HCT116 (cell line): Measurements from ENCODE around the gene ASB9. TPM values are rescaled to one million over a fixed set of nuclear protein-coding genes. Genes with fewer than 3 reads are reported as not detected.
"Not testable (repeated sequence)": the region's sequence is repeated elsewhere in the genome, so short reads cannot be mapped to it uniquely, and the experiment has no call there.

ENCODE experiments used
- ATAC-seq: fragments of 200-7000 bp; cut with Tn5 transposase; 2 replicates; pipeline ENCODE4 v1.9.1; 2020; ENCODE audit warnings: mild to moderate bottlenecking, moderate library complexity
- BruUV-seq: library from RNA; stranded (reverse); fragments of 400-500 nt; replicated peaks from 2 replicates; lab custom pipeline; 2021; lab: Mats Ljungman, UMichigan
- CTCF ChIA-PET: fragments of 300-600 bp; sonication (Branson Sonifier 250); formaldehyde crosslinking; loops from one replicate; lab custom pipeline; 2021; ENCODE audit warnings: antibody characterized with exemption; lab: Charles Lee
- POLR2A ChIA-PET: fragments of 300-600, 350-600 bp; sonication (Branson Sonifier 250); formaldehyde crosslinking; loops from one replicate; lab custom pipeline; 2021; ENCODE audit warnings: antibody characterized with exemption; lab: Charles Lee
- RAD21 ChIA-PET, 2 experiments: fragments of 300-600 bp; sonication (Branson Sonifier 250); formaldehyde crosslinking; loops; one replicate each; lab custom pipeline; 2023; ENCODE audit warnings: low total read pairs in 2 of 2; ENCODE audit not compliant: uncharacterized antibody in 2 of 2, unreplicated experiment in 2 of 2, low non-redundant PET in 1 of 2; lab: Charles Lee
- DNase-seq: peaks from one replicate; pipeline ENCODE4 v3.0.0-alpha.2; 2010; ENCODE audit warnings: low read depth, low spot score
- H2AFZ ChIP-seq: fragments of 200-600 bp; shearing (Covaris generic), sonication (generic); 2 replicates; pipeline ENCODE4 v1.6.1; 2017; ENCODE audit warnings: low read depth, mixed run types, mixed read lengths, antibody characterized with exemption, low read length; ENCODE audit not compliant: poor library complexity, severe bottlenecking
- H3K27ac ChIP-seq: 2 replicates; pipeline ENCODE4 v1.5.1; 2012; ENCODE audit warnings: low read depth, low read length
- H3K27me3 ChIP-seq: fragments of 200-600 bp; sonication (generic); 2 replicates; pipeline ENCODE4 v1.6.1; 2016; ENCODE audit warnings: mixed run types, low read length, mixed read lengths; ENCODE audit not compliant: insufficient read depth
- H3K36me3 ChIP-seq, 2 experiments: fragments of 200-500 bp in 1 of 2; fragments of 200-600 bp in 1 of 2; sonication (Bioruptor generic) in 1 of 2; sonication (generic) in 1 of 2; 2 replicates each; pipeline versions ENCODE4 v1.5.1 to v1.6.1; 2014 to 2016; ENCODE audit warnings: low read length in 2 of 2, inconsistent platforms in 1 of 2, mixed read lengths in 1 of 2, mixed run types in 1 of 2; ENCODE audit not compliant: insufficient read depth in 2 of 2, control insufficient read depth in 1 of 2
- H3K4me1 ChIP-seq, 2 experiments: fragments of 200-600 bp in 1 of 2; sonication (generic) in 1 of 2; 2 replicates each; pipeline versions ENCODE4 v1.5.1 to v1.6.1; 2012 to 2017; ENCODE audit warnings: low read length in 2 of 2, inconsistent platforms in 1 of 2, mild to moderate bottlenecking in 1 of 2, mixed read lengths in 1 of 2, mixed run types in 1 of 2, moderate library complexity in 1 of 2; ENCODE audit not compliant: insufficient read depth in 2 of 2, control insufficient read depth in 1 of 2
- H3K4me2 ChIP-seq: fragments of 200-600 bp; sonication (generic); 2 replicates; pipeline ENCODE4 v1.6.1; 2017; ENCODE audit warnings: mixed run types, low read length, mixed read lengths
- H3K4me3 ChIP-seq, 2 experiments: fragments of 200-600 bp in 1 of 2; sonication (generic) in 1 of 2; replicated peaks in 1 of 2; 2 replicates each; pipeline ENCODE4 v1.5.1; 2011 to 2016; ENCODE audit warnings: low read length in 2 of 2, control low read depth in 1 of 2, low read depth in 1 of 2, mild to moderate bottlenecking in 1 of 2, mixed read lengths in 1 of 2, mixed run types in 1 of 2
- H3K79me2 ChIP-seq: fragments of 200-600 bp; sonication (generic); 2 replicates; pipeline ENCODE4 v1.6.1; 2017; ENCODE audit warnings: mild to moderate bottlenecking, mixed run types, low read length, moderate library complexity, mixed read lengths; ENCODE audit not compliant: insufficient read depth
- H3K9ac ChIP-seq: fragments of 200-600 bp; sonication (generic); 2 replicates; pipeline ENCODE4 v1.6.1; 2016; ENCODE audit warnings: low read length, mixed read lengths
- H3K9me2 ChIP-seq: fragments of 200-600 bp; sonication (generic), shearing (Covaris generic); 2 replicates; pipeline ENCODE4 v1.6.1; 2017; ENCODE audit warnings: mixed run types, mild to moderate bottlenecking, moderate library complexity; ENCODE audit not compliant: insufficient read depth
- H3K9me3 ChIP-seq, 2 experiments: fragments of 200-500 bp in 1 of 2; fragments of 200-600 bp in 1 of 2; sonication (Bioruptor generic) in 1 of 2; sonication (generic) in 1 of 2; 2 replicates each; pipeline ENCODE4 v1.6.1; 2014 to 2017; ENCODE audit warnings: low read length in 2 of 2, mixed read lengths in 2 of 2, inconsistent platforms in 1 of 2, low read depth in 1 of 2, mild to moderate bottlenecking in 1 of 2, mixed run types in 1 of 2, moderate library complexity in 1 of 2; ENCODE audit not compliant: control insufficient read depth in 1 of 2, insufficient read depth in 1 of 2
- H4K20me1 ChIP-seq: fragments of 200-600 bp; sonication (generic), shearing (Covaris generic); 2 replicates; pipeline ENCODE4 v1.6.1; 2017; ENCODE audit warnings: mixed run types, mild to moderate bottlenecking, moderate library complexity; ENCODE audit not compliant: insufficient read depth
- CTCF ChIP-seq, 3 experiments: fragments of 200-600 bp in 1 of 3; sonication (generic) in 1 of 3; IDR thresholded peaks in 2 of 3; conservative IDR thresholded peaks in 1 of 3; 2 replicates each; pipeline ENCODE4 v1.5.1; 2012 to 2017; ENCODE audit warnings: low read depth in 2 of 3, low read length in 2 of 3, antibody characterized with exemption in 1 of 3, borderline replicate concordance in 1 of 3, control low read depth in 1 of 3, mild to moderate bottlenecking in 1 of 3, mixed read lengths in 1 of 3, mixed run types in 1 of 3, moderate library complexity in 1 of 3; ENCODE audit not compliant: insufficient read depth in 1 of 3
- ELF1 ChIP-seq: IDR thresholded peaks from 2 replicates; pipeline ENCODE4 v1.6.1; 2012; ENCODE audit warnings: low read depth, borderline replicate concordance
- EZH2 ChIP-seq: fragments of 200-600 bp; sonication (generic); IDR thresholded peaks from 2 replicates; pipeline ENCODE4 v1.6.1; 2017; ENCODE audit warnings: antibody characterized with exemption, mixed run types
- POLR2A ChIP-seq: IDR thresholded peaks from 2 replicates; pipeline ENCODE4 v1.7.0; 2011; ENCODE audit warnings: borderline replicate concordance; ENCODE audit not compliant: insufficient read depth, insufficient read length; ENCODE audit errors: extremely low read depth
- RAD21 ChIP-seq: IDR thresholded peaks from 2 replicates; pipeline ENCODE4 v1.6.1; 2012; ENCODE audit warnings: low read depth, mild to moderate bottlenecking
- REST ChIP-seq: IDR thresholded peaks from 2 replicates; pipeline ENCODE4 v1.6.1; 2012; ENCODE audit warnings: low read depth
- SIN3A ChIP-seq: IDR thresholded peaks from 2 replicates; pipeline ENCODE4 v1.6.1; 2012; ENCODE audit warnings: low read depth
- ZFX ChIP-seq: fragments of 450-650 bp; IDR thresholded peaks from 2 replicates; pipeline ENCODE4 v1.6.1; 2017
- intact Hi-C: fragments of 100-400 bp; cut with micrococcal nuclease; formaldehyde crosslinking; loops from 2 replicates; pipeline ENCODE4 v1.10.0; 2022
- total RNA-seq: library from RNA; stranded (reverse); gene quantifications from one replicate; pipeline ENCODE4 v1.2.1, GENCODE V29; 2021; ENCODE audit not compliant: unreplicated experiment
- TF ChIP-seq, protein P1 (sequence below): IDR thresholded peaks from 2 replicates; pipeline ENCODE4 v1.6.1; 2012

The ASB9 gene
- total RNA-seq, 1 experiment from 2014 or later: 2.9 TPM

GRCh38 chrX:15277604-15278003 lies 7.7 kb upstream of the ASB9 start (continued):
- TF ChIP-seq ELF1: no peak

DNA sequence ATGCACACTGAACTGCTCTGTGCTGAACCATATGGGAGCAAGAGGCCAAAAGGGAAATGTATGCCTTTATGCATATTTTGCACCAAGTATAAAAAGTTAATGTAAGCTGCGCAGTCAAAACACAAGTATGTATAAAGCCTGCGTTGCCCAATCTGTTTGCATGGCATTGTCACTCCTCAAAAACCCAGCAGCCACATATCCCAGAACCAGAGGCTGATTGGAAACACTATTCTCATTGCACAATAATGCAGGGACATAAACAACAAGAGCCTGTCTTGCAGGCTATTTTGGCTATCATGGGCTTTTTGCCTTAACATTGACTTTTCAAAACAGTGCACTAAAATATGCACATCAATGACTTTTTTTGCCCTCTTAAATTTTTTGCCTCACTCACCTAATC lies 5.1 kb upstream of the ASB9 start:
- intact Hi-C loops: no loop called here
- H3K4me2 ChIP-seq: no peak overlapping the region
- no peak overlapping the region for H3K27ac ChIP-seq
- ChIA-PET POLR2A (no interaction called here), CTCF (no interaction called here), RAD21 (no interaction called here)
- no peak overlapping the region for H3K4me3 ChIP-seq
- H3K27me3 ChIP-seq: no peaks in the 10 kb centered on the region
- H3K79me2 ChIP-seq: no peaks in the 10 kb centered on the region
- no peak overlapping the region for H2AFZ ChIP-seq
- TF ChIP-seq CTCF (IDR thresholded peaks at IDR 0.05 in 2 of 3, conservative IDR thresholded peaks at IDR 0.05 in 1 of 3; ENCODE audit: borderline replicate concordance in 1 of 3, insufficient read depth in 1 of 3, low read depth in 2 of 3, low read length in 2 of 3): no peak
- no peak for TF ChIP-seq RAD21
- TF ChIP-seq, protein P1, sequence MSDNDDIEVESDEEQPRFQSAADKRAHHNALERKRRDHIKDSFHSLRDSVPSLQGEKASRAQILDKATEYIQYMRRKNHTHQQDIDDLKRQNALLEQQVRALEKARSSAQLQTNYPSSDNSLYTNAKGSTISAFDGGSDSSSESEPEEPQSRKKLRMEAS: no peak
- TF ChIP-seq POLR2A: no peak
- TF ChIP-seq ZFX: no peak
- TF ChIP-seq REST: no peak
- no peak for TF ChIP-seq EZH2
- no peak for TF ChIP-seq SIN3A
- no peak for ATAC-seq
- no peak overlapping the region for H3K9ac ChIP-seq
- H4K20me1 ChIP-seq: no peaks in the 10 kb centered on the region
- no peak for DNase-seq
- H3K36me3 ChIP-seq: no peaks in the 10 kb centered on the region
- no TSS peak for BruUV-seq
- H3K9me3 ChIP-seq: no peaks in the 10 kb centered on the region
- peaks cover 4 to 6% of the 10 kb centered on the region in 2 experiments; a peak in 3 of 4 replicates for H3K4me1 ChIP-seq
- H3K9me2 ChIP-seq: no peaks in the 10 kb centered on the region

DNA sequence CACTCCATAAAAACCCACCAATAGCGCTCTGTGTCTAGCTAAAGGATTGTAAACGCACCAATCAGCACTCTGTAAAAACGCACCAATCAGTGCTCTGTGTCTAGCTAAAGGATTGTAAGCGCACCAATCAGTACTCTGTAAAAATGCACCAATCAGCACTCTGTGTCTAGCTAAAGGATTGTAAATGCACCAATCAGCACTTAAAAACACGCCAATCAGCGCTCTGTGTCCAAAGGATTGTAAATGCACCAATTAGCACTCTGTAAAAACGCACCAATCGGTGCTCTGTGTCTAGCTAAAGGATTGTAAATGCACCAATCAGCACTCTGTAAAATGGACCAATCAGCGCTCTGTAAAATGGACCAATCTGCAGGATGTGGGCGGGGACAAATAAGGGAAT lies 3.4 kb upstream of the ASB9 start:
- ATAC-seq, H3K4me3 ChIP-seq, H2AFZ ChIP-seq, H4K20me1 ChIP-seq, H3K9me3 ChIP-seq, POLR2A ChIA-PET, H3K36me3 ChIP-seq, H3K4me2 ChIP-seq, DNase-seq, H3K79me2 ChIP-seq, CTCF ChIA-PET, H3K27me3 ChIP-seq, H3K27ac ChIP-seq, RAD21 ChIA-PET, BruUV-seq, H3K9ac ChIP-seq, intact Hi-C loops, H3K9me2 ChIP-seq: not testable (repeated sequence)
- H3K4me1 ChIP-seq: peaks cover 9 to 18% of the 10 kb centered on the region in 2 experiments; a peak in 3 of 4 replicates
